ENCODE data around the gene HEG1. TPM values are rescaled to one million over a fixed set of nuclear protein-coding genes. Genes with fewer than 3 reads are reported as not detected.

HEG1 gene
- total RNA-seq, result 10 to 100 TPM; 52.1 to 83.5 (median 68.1) TPM
- total RNA-seq (2013), result 23.3 TPM

GRCh38 chr3:125055913-125056745, at the start of gene HEG1:
HEG1 (minus strand) TSS chr3:125055997; CDS start chr3:125055890, 107 bp downstream.
- 6% methylated on average over 66 of the region's 67 CpGs for WGBS (ENCODE audit: insufficient coverage)
- Mint-ChIP-seq H3K4me1 (peaks cover 40 to 44% of the 10 kb centered on the region in 2 donors), H3K27me3 (ENCODE audit: low read depth in 2 of 2) (peaks cover 11 to 12% of the 10 kb centered on the region in 2 donors), H3K27ac (peak within 1 kb of the TSS; percentile 96), H3K9me3 (no peaks in the 10 kb centered on the region), H3K36me3 (no peaks in the 10 kb centered on the region), H3K4me3 (peak within 1 kb of the TSS; percentile 97)
- H3K27me3 ChIP-seq (ENCODE audit: control insufficient read depth, insufficient read depth, low read length), result no peaks in the 10 kb centered on the region
- intact Hi-C loops (cut with micrococcal nuclease), result loop anchor here (1.0 to 2.0 kb wide), 3 partner anchors 37 to 63 kb away; no protein-coding TSS in a partner anchor
- H3K4me3 ChIP-seq (ENCODE audit: low read length), result peak within 1 kb of the TSS; percentile 61
- TF ChIP-seq CTCF (IDR thresholded peaks at IDR 0.05), result no peak
- H3K9me3 ChIP-seq (ENCODE audit: control insufficient read depth, insufficient read depth, low read length), result no peaks in the 10 kb centered on the region
- no peaks in the 10 kb centered on the region for H3K36me3 ChIP-seq (ENCODE audit: control insufficient read depth, insufficient read depth, low read length)
- peak within 1 kb of the TSS; percentile 82 for H3K27ac ChIP-seq (ENCODE audit: low read length)
- H3K4me1 ChIP-seq (ENCODE audit: control insufficient read depth, insufficient read depth, low read length), result peaks cover 36% of the 10 kb centered on the region
- peak; percentile 66 to 77 (median 74) for ATAC-seq
- DNase-seq, result peak; percentile 74 to 85

DNA sequence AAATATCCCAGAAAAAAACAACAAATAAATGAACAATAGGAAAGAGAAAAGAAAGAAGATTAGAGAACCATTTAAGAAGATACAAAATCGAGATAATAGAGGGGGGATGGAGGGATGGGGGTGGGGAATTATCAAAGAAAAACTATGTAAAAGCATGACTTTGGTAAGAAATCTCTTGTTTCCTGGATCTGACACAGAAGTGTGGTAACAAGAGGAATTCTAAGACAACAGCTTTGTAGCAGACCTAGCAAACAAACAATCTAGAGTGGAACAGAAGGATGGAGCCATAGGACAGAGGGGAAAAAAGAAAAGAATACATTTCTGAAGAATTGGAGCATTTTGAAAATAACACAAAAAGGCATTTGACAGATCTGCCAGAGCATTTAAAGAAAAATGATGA, 49.3 kb upstream of the HEG1 start:
- H3K4me3 Mint-ChIP-seq, result no peak overlapping the region
- Histone ChIP-seq H3K4me3 (ENCODE audit: low read length) (no peak overlapping the region), H3K27me3 (ENCODE audit: control insufficient read depth, insufficient read depth, low read length) (no peaks in the 10 kb centered on the region), H3K27ac (ENCODE audit: low read length) (no peak overlapping the region), H3K36me3 (ENCODE audit: control insufficient read depth, insufficient read depth, low read length) (no peaks in the 10 kb centered on the region), H3K4me1 (ENCODE audit: control insufficient read depth, insufficient read depth, low read length) (peaks cover 13% of the 10 kb centered on the region), H3K9me3 (ENCODE audit: control insufficient read depth, insufficient read depth, low read length) (no peaks in the 10 kb centered on the region)
- TF ChIP-seq CTCF (IDR thresholded peaks at IDR 0.05), result no peak
- DNase-seq, result no peak
- peaks cover 0 to 2% of the 10 kb centered on the region in 2 donors for H3K9me3 Mint-ChIP-seq
- peaks cover 0 to 4% of the 10 kb centered on the region in 2 donors for H3K27me3 Mint-ChIP-seq (ENCODE audit: low read depth in 2 of 2)
- no peaks in the 10 kb centered on the region for H3K36me3 Mint-ChIP-seq
- intact Hi-C loops (cut with micrococcal nuclease), result no loop called here
- ATAC-seq, result no peak
- peaks cover 14 to 17% of the 10 kb centered on the region in 2 donors for H3K4me1 Mint-ChIP-seq
- 96% methylated on average over 1 of the region's 1 CpG for WGBS (ENCODE audit: insufficient coverage)
- H3K27ac Mint-ChIP-seq, result no peak overlapping the region

GRCh38 chr3:125104639-125105038, 48.8 kb upstream of the HEG1 start:
- Mint-ChIP-seq H3K9me3 (peaks cover 3 to 4% of the 10 kb centered on the region in 2 donors), H3K27me3 (ENCODE audit: low read depth in 2 of 2) (peaks cover 0 to 7% of the 10 kb centered on the region in 2 donors), H3K4me3 (no peak overlapping the region), H3K4me1 (peaks cover 9 to 13% of the 10 kb centered on the region in 2 donors), H3K27ac (no peak overlapping the region), H3K36me3 (no peaks in the 10 kb centered on the region)
- H3K4me1 ChIP-seq (ENCODE audit: control insufficient read depth, insufficient read depth, low read length), result peaks cover 9% of the 10 kb centered on the region
- DNase-seq, result no peak
- no peaks in the 10 kb centered on the region for H3K36me3 ChIP-seq (ENCODE audit: control insufficient read depth, insufficient read depth, low read length)
- intact Hi-C loops (cut with micrococcal nuclease), result no loop called here
- no peak for ATAC-seq
- no peak overlapping the region for H3K27ac ChIP-seq (ENCODE audit: low read length)
- no peak for TF ChIP-seq CTCF (IDR thresholded peaks at IDR 0.05)
- H3K4me3 ChIP-seq (ENCODE audit: low read length), result no peak overlapping the region
- H3K9me3 ChIP-seq (ENCODE audit: control insufficient read depth, insufficient read depth, low read length), result no peaks in the 10 kb centered on the region
- no peaks in the 10 kb centered on the region for H3K27me3 ChIP-seq (ENCODE audit: control insufficient read depth, insufficient read depth, low read length)
- no CpG with 5 or more reads among the region's 1 CpG for WGBS (ENCODE audit: insufficient coverage)

Measured in natural killer cell (primary cell).